NCI-H2081 treated with DMSO at 0.1 percent for 48 hours (cell line): ENCODE measurements around the gene NKD2.

Experiments used
- DNase-seq: peaks from one replicate; lab custom pipeline; 2025; lab: John Stamatoyannopoulos, UW

Gene NKD2

GRCh38 chr5:978693-979092 is 29.9 kb upstream of the NKD2 start:
- DNase-seq = no peak

DNA sequence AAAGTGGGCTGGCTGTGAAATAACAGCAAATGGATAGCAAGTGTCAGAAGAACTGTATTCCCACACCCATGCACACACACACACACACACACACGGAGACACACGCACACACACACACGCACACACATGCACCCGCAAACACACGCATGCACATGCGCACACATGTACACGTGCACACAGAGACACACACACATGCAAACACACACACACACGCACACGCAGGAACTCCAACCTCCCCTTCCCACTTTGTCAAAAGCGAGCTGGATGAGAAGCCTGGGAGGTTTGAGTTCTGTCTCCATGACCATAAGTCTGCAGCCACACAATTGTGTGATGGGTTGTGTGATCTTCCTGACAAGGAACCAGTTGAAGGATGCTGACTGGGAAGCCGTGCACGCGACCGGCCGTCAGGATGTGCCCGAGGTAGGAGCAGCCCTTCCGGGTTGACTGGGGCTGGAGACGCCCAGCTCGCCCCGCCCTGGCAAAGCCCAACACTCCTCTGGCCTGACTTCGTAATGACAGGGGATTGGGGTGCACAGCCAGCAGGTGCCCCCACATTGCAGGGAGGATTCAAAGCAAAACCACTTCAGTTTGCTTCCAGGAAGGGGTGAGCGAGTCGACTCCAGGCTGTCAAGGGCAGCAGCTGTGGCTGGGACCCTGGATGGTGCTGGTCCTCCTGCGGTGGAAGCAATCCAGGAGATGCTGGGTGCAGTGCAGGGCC is 29.3 kb upstream of the NKD2 start:
- DNase-seq = no peak

GRCh38 chr5:980001-980588 is 28.5 kb upstream of the NKD2 start:
- no peak for DNase-seq

- DNase-seq = no peak
These were observed 27.6 kb upstream of the NKD2 start for GRCh38 chr5:980966-981365.

- DNase-seq = no peak
These were observed 27.1 kb upstream of the NKD2 start for GRCh38 chr5:981456-981855.

DNA sequence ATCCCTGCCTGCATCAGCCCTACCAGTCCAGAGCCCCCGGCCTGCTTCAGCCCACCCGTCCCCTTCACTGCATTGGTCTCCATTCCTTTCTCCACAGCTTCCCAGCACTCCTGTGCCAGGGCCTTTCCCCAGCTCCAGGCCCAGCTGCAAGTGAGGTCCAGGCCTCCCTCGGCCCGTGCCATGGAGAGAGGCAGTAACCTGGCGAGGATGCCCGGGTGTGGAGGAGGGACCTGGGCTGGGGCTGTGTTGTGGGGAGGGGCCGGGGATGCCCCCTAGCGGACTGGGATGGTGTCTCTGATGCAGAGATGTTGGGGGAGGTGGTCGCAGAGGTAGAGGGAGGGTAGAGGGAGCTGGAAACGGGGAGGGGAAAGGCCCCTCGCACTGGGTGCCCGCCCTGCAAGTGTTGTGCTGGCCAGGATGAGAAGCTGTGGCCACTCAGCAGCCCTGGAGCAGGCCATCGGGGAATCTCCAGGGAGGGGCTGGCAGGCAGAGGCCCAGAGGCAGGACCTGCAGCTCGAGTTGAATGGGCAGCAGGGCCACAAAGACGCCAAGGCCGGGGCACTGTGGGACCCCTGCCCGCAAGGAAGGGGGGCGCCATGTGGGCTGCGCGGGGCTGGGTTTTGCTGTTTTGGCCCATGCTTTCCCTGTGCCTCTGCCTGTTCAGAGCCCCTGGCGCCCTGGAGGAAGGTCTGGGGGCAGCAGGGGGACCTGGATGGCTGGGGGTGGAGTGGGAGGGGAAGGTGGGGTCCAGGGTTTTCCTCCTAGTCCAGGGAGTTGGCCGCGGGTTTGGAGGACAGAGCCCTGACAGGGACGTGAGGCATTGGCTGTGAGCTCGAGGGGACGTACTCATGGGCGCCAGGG is 26.0 kb upstream of the NKD2 start:
- DNase-seq = no peak

DNA sequence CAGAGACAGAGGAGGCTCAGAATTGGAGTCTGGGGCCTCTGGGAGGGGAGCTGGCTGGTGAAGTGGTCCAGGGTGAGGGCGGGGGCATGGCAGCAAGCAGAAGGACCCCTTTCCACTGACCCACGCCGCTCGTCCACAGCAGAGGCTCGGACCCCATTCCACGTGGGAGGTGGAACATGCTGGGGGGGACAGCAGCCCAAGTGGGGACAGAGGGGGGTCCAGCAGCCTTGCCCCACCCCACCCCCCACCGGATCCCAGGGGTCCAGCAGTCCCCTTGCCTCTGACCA is 25.4 kb upstream of the NKD2 start:
- no peak for DNase-seq

DNA sequence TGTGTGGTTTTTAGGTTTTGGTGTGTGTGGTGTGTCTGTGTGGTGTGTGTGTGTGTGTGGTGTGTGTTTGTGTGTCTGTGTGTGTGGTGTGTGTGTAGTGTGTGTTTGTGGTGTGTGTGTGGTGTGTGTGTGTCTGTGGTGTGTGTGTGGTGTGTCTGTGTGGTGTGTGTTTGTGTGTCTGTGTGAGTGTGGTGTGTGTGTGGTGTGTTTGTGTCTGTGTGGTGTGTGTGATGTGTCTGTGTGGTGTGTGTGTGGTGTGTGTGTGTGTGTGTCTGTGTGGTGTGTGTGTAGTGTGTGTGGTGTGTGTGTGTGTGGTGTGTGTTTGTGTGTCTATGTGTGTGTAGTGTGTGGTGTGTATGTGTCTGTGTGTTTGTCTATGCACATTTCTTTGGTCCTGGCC is 25.0 kb upstream of the NKD2 start:
- DNase-seq = no peak

DNA sequence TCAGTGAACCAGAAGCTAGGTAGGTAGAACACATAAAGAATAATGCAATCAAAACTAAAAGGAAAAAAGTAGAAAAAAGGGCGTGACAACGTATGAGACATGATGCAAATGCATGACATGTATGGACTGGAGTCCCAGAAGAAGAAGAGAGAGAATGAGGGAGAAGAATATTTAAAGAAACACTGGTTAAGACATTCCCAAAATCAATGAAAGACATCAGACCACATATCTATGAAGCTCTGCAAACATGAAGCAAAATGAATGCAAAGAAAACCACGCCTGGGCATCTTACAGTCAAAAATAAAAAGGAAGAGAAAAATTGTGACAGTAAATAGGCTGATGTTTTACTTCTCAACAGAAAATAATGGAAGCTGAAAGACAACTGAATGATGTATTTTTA is 23.8 kb upstream of the NKD2 start:
- DNase-seq = no peak

GRCh38 chr5:987761-988160 is 20.8 kb upstream of the NKD2 start:
- no peak for DNase-seq

- no peak for DNase-seq
These were observed 20.3 kb upstream of the NKD2 start for GRCh38 chr5:988322-988721.

DNA sequence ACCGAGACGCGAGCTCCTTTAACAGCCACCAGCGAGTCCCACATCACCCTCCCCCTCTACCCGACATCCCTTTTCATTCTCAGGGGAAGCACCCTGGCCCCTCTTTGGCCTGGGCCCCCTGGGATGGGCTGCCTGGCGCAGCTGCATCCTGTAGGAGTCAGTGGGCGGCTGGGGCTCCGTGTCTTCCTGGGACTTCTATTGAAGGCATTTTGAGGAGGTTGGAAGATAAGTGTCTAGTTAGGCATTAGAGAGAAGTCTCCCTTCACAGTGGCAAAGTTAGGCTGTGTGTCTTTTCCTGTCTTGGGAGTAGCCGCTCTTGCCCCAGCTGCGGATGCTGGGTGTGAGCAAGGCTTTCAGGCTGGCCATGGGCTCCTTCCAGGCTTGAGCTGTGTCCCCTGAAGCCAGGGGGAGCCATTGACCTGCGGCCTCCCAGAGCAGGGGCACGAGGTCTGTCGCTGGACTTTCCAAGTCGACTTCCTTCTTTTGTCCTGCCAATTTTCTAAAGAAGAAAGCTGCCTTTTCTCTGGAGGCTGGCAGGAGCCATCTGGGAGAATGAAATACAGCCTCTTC is 18.6 kb upstream of the NKD2 start:
- DNase-seq = no peak

- DNase-seq = no peak
These were observed 16.9 kb upstream of the NKD2 start for GRCh38 chr5:991472-992267.

DNA sequence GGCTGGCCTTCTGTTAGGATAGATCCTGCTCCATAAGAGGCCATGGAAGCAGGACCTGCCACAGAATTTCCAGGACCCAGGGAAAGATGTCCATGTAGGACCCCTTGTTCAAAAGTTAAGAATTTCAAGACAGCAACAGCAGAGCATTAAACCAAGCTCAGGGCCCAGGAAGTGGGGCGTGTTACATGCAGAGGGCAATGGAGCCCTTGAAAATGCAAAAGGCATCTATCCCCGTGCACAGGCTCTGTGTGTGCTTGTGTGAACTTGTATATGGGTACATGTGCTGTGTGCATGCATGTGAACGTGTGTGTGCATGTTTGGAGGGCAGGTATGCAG is 14.4 kb upstream of the NKD2 start:
- DNase-seq = no peak

GRCh38 chr5:994821-995220 is 13.8 kb upstream of the NKD2 start:
- DNase-seq = no peak

DNA sequence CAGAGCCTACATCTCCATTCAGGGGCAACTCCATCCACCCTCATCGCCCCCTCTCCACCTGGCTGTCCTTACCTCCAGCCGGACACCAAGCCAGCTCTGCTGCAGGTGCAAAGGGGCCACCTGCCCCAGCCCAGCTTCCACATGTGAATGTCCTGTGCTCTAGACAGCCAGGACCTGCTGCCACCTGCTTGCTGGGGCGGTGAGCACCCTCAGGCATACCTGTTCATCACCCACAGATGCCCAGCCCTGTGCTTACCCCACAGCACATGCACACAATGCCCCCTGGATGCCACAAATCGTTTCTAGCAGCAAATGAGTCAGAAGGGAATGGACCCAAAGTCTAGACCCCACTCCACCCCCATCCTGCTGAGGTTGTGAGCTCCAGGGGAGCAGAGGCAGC is 13.3 kb upstream of the NKD2 start:
- no peak for DNase-seq

DNA sequence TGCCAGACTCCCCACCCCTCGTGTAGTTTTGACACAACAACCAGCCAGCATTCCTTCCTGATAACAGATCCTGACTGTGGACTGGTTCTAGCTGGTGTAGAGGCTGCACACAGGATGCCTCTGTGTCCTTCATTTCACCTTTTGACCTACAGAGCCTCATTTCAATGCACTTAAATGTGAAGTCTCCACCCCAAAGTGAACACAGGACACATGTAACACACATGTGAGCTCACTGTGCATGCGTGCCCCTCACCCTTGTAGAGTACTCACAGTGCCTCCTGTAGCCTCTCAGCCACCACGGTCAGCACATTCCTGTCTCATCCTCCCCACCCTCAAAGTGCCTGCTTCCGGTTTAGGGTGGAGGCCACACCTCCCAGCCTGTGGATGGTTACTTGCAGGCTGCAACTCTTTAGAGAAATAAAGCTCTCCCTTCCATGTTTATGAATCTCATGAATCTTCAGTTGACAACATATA is 11.6 kb upstream of the NKD2 start:
- no peak for DNase-seq

DNA sequence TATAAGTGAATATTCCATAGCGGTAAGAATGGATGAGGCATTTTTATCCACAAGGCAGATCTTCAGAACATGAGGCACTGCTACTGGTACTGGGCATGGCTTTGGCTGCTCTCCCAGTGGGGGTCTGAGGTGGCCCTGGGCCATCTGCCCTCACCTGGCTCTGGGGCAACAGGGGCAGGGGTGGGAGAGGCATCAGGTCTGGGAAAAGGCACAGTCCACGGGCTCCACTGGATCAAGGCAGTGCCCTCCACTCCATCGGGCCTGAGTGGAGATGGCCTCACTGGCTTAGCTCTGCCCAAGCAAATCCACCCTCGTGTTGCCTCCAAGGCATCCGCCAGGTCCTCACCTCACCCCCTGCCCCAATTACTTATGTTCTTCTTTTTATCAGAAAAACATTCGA is 10.9 kb upstream of the NKD2 start:
- no peak for DNase-seq

DNA sequence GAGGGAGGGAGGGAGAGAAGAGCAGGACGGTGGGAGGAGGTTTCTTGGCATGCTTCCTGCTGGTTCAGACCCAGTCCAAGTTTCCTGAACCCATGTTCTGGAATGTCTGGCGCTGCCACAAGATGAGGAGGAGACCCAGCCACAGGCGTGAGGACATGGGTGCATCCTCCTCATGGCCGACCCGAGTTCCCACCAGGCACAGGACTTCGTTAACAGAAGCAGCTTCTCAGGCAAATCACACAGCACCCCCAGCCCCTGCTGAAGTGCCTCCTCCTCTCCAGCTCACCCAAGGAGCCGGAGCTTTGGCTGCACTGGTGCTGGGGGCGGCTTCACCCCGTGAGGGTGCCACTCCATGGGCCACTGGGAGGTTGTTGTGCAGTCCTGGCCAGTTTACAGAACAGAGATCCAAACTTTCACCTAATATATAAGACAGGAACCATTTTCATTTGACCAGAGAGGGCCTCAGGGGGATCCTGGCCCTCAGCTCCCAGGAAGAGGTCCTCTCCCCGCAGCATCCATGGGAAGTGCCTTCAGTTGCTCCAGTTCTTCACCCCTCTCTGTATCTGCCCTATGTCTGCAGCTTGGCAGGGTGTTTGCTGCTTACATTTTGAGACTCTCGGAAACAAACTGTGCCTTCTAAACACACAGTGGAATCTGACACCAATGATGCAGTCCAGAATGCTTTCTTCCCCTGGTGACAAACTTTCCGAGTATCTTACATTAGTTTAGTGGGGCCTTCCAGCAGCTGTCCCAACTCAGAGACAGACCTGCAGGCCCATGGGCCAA is 10.2 kb upstream of the NKD2 start:
- no peak for DNase-seq

GRCh38 chr5:999032-999501 is 9.5 kb upstream of the NKD2 start:
- DNase-seq = no peak

DNA sequence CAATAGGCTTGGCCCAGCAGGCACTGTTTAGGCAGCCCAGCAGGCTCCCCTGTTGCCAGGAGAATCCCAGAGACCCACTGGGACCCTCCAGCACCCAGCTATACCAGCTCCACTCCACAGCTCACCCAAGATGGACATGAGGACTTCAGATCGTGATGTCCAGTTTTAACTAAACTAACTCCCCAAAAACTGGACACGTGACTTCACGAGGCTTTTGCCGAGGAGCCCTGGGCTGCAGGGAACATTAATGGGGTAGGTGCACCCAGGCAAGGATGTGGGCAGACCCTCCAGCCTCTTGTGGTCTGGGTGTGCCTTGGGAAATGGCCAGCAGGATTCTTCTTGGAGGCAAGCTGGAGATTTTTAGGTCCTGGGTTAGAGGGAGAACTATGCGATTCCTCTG is 8.9 kb upstream of the NKD2 start:
- DNase-seq = no peak
